Naive B cell (primary cell): ENCODE results near the gene AIFM3. TPM values are rescaled to one million over a fixed set of nuclear protein-coding genes. Genes with fewer than 3 reads are reported as not detected.

ENCODE experiments used
- ATAC-seq, 2 donors: fragments of 150-1000 bp; cut with Tn5 transposase; 2 replicates each; pipeline ENCODE4 v1.10.0; 2021; ENCODE audit warnings: low read depth in 2 of 2, mild to moderate bottlenecking in 2 of 2, moderate library complexity in 2 of 2
- DNase-seq: peaks from one replicate; pipeline ENCODE4 v3.0.0; 2022
- H3K27ac Mint-ChIP-seq, 6 donors: one replicate each; pipeline ENCODE4 v1.8.0; 2020 to 2022; ENCODE audit warnings: mild to moderate bottlenecking in 6 of 6, mixed read lengths in 6 of 6, moderate library complexity in 5 of 6, inconsistent platforms in 2 of 6
- H3K27me3 Mint-ChIP-seq, 3 donors: one replicate each; pipeline ENCODE4 v1.8.0; 2021 to 2022; ENCODE audit warnings: mixed read lengths in 3 of 3, mild to moderate bottlenecking in 1 of 3
- H3K36me3 Mint-ChIP-seq, 2 donors: one replicate each; pipeline ENCODE4 v1.8.0; 2020 to 2022; ENCODE audit warnings: mixed read lengths in 2 of 2, inconsistent platforms in 1 of 2, mild to moderate bottlenecking in 1 of 2
- H3K4me1 Mint-ChIP-seq, 3 donors: one replicate each; pipeline ENCODE4 v1.8.0; 2020 to 2022; ENCODE audit warnings: mixed read lengths in 3 of 3, inconsistent platforms in 1 of 3, mild to moderate bottlenecking in 1 of 3, moderate library complexity in 1 of 3
- H3K4me3 Mint-ChIP-seq, 8 donors: one replicate each; pipeline ENCODE4 v1.8.0; 2020 to 2022; ENCODE audit warnings: mild to moderate bottlenecking in 8 of 8, mixed read lengths in 8 of 8, moderate library complexity in 8 of 8, inconsistent platforms in 2 of 8
- H3K9me3 Mint-ChIP-seq, 7 donors: one replicate each; pipeline ENCODE4 v1.8.0; 2020 to 2022; ENCODE audit warnings: mixed read lengths in 7 of 7, mild to moderate bottlenecking in 5 of 7, inconsistent platforms in 2 of 7, moderate library complexity in 1 of 7
- polyA plus RNA-seq, 6 donors: library from polyadenylated mRNA; unstranded; fragments of 300-500 nt; fragmentation: Illumina TruSeq; gene quantifications; one replicate each; pipeline ENCODE4 v1.2.3, GENCODE V29; 2021; ENCODE audit warnings: low read depth in 6 of 6

The AIFM3 gene
- polyA plus RNA-seq, 6 donors from 2014 or later, result 0.26 to 0.82 TPM; not detected in 4

DNA sequence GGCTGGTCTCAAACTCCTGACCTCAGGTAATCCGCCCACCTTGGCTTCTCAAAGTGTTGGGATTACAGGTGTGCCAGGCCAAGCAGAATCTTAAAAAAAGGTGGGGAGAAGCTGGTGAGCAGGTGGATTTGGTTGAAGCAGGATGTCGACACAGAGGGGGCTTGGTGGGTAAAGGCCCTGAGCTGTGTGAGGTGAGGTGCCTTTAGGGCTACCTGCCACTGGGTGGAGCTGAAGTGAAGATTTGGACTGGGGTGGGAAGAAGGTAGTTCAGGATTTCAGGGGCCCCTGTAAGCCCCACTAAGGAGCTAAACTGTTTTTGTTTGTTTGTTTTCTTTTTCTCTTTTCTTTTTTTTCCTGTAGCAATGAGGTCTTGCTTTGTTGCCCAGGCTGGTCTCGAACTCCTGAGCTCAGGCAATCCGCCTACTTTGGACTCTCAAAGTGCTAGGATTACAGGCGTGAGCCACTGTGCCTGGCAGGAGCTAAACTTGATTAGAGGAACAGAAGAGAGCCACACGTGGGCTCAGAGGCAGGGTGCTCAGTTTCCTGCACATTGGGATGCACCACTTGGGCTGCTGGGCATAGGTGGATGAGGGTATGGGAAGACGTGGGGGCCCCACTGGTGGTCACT is 53.9 kb downstream of the AIFM3 start:
- DNase-seq, result no peak
- peak; percentile 62 for ATAC-seq
- peaks cover 0 to 23% (median 9%) of the 10 kb centered on the region in 3 donors for H3K27me3 Mint-ChIP-seq
- H3K9me3 Mint-ChIP-seq, result no peaks in the 10 kb centered on the region
- H3K36me3 Mint-ChIP-seq, result no peaks in the 10 kb centered on the region
- no peak overlapping the region for H3K4me3 Mint-ChIP-seq
- peaks cover 8% of the 10 kb centered on the region in 3 donors for H3K4me1 Mint-ChIP-seq
- H3K27ac Mint-ChIP-seq, result peak overlapping the region in 2 of 6 donors; percentile 30 to 79

DNA sequence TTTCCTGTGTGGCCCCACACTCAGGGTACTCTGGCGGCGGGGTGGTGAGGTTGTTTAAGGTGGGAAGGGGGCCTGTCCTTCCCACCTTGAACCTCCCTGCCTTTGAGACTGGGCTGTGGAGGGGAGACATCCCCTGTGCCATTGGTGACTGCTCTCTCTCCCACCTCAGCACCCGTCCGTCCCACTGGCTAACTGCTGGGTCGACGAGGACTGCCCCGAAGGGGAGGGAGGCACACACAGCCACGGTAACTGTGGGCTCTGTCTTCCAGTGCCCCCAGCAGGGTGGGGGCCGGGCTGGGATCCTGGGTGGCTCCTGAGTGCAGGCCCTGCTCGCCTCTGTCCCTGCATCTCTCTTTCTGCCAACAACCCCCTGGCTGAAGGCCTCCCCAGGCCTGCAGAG is 55.5 kb downstream of the AIFM3 start:
- Mint-ChIP-seq H3K27ac (no peak overlapping the region), H3K4me1 (peaks cover 0 to 8% (median 6%) of the 10 kb centered on the region in 3 donors), H3K27me3 (peaks cover 0 to 23% (median 9%) of the 10 kb centered on the region in 3 donors), H3K4me3 (no peak overlapping the region), H3K36me3 (no peaks in the 10 kb centered on the region), H3K9me3 (no peaks in the 10 kb centered on the region)
- no peak for ATAC-seq
- DNase-seq, result no peak

DNA sequence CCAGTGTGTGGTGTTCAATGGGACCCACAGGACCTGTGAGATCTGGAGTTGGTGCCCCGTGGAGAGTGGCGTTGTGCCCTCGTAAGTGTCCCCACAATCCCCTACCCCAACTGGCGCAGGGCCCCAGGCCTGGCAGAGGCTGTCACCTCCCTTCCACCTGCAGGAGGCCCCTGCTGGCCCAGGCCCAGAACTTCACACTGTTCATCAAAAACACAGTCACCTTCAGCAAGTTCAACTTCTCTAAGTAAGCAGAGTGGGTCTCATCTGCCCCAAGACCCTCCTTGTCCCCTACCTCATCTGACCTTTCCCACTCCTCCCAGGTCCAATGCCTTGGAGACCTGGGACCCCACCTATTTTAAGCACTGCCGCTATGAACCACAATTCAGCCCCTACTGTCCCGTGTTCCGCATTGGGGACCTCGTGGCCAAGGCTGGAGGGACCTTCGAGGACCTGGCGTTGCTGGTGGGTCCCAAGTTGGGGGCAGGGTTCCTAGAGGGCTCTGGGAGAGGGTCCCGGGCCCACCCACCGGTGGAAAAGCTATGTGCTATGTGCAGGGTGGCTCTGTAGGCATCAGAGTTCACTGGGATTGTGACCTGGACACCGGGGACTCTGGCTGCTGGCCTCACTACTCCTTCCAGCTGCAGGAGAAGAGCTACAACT is 56.0 kb downstream of the AIFM3 start:
- H3K9me3 Mint-ChIP-seq, result no peaks in the 10 kb centered on the region
- H3K4me3 Mint-ChIP-seq, result no peak overlapping the region
- H3K27ac Mint-ChIP-seq, result no peak overlapping the region
- DNase-seq, result no peak
- H3K27me3 Mint-ChIP-seq, result peaks cover 0 to 23% (median 9%) of the 10 kb centered on the region in 3 donors
- peaks cover 0 to 8% (median 6%) of the 10 kb centered on the region in 3 donors for H3K4me1 Mint-ChIP-seq
- ATAC-seq, result no peak
- H3K36me3 Mint-ChIP-seq, result no peaks in the 10 kb centered on the region

DNA sequence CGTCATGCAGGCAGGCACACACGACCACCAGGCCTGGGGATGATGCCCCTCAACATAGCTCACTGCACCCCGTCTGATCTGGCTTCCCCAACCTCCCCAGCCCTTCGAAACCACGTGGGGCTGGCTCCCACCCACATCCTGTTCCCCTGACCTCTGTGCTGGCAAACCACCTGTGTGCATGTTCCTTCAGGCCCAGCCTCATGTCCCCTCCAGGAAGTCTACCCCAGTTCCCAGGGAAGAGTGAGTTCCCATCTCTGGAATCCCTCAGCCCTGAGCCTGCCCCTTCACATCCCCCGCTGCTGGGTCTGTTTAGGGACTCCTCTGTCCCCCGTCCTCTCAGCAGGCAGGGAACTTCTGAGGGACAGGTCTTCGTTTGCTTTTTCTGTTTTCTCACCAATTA is 58.2 kb downstream of the AIFM3 start:
- Mint-ChIP-seq H3K4me3 (no peak overlapping the region), H3K4me1 (peaks cover 0 to 8% (median 6%) of the 10 kb centered on the region in 3 donors), H3K27me3 (peaks cover 4 to 27% (median 23%) of the 10 kb centered on the region in 3 donors), H3K36me3 (no peaks in the 10 kb centered on the region), H3K27ac (peak overlapping the region in 1 of 6 donors; percentile 28), H3K9me3 (no peaks in the 10 kb centered on the region)
- no peak for ATAC-seq
- DNase-seq, result no peak

DNA sequence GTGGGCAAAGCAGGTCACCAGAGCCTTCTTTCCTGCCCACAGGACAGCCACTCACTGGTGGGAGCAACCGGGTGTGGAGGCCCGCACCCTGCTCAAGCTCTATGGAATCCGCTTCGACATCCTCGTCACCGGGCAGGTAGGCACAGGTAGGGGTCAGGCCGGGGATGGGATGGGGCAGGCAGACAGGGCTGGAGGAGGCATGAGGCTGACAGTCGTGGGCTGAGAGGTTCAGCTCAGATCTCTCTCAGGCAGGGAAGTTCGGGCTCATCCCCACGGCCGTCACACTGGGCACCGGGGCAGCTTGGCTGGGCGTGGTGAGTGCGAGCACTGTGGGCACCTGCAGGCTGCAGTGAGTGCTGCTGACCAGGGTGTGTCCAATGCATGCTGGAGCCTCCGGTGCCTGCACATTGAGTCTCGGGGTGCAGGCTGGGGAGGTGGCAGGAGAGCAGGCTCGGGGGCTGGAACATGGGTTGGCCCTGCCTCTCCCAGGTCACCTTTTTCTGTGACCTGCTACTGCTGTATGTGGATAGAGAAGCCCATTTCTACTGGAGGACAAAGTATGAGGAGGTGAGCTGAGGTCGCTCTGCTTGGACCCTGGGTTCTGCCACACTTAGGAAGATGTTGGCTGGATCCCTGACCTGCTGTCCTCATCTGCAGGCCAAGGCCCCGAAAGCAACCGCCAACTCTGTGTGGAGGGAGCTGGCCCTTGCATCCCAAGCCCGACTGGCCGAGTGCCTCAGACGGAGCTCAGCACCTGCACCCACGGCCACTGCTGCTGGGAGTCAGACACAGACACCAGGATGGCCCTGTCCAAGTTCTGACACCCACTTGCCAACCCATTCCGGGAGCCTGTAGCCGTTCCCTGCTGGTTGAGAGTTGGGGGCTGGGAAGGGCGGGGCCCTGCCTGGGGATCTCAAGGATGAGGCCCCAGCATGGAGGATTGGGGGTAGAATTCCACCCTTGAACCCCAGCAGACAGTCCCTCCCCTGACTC is 59.0 kb downstream of the AIFM3 start:
- Mint-ChIP-seq H3K27me3 (peaks cover 12 to 29% (median 24%) of the 10 kb centered on the region in 3 donors), H3K4me1 (peaks cover 0 to 12% (median 8%) of the 10 kb centered on the region in 3 donors), H3K27ac (peak overlapping the region in 3 of 6 donors; percentile 28 to 47 (median 44)), H3K9me3 (no peaks in the 10 kb centered on the region), H3K4me3 (no peak overlapping the region), H3K36me3 (no peaks in the 10 kb centered on the region)
- no peak for DNase-seq
- ATAC-seq, result no peak

DNA sequence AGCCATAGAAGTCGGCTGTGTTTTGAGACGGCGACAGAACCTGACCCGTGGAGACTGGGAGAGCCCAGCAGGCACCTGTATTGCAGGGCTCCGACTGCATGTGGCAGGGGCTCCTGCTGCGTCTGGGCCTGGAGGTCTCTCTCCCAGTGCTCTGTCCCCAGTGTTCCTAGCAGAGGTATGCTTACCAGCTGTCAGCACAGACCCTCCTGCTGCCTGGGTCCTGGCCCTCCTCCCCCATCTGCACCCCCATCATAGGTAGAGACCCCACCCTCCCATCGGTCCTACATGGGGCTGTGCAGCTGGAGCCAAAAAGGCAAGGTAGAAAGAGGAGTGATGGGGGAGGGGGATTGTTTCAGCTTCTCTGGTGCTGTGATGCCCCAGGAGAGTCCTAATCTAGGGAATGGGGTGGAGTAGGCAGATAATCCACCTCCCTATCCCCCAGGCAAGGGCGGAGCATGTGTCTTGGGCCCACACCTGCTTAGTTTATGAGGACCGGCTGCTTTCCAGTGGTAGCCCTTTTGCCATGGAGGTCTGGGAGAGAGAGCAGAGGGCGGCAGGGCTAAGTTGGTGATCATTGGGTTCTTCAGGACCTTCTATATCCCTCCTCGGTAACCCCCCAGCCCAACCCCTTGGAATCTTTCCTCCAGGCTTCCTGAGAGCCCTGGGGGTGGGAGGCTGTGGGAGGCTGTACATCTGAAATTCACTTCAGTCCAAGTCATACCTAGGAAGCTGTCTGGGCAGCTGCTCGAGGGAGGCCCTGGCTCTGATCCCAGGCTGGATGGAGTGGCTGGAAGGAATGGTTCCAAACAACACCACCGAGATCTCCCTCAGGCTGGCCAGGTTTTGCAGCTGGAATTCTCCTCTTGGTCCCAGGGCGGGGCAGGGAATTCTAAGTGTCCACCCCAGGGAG is 60.0 kb downstream of the AIFM3 start:
- Mint-ChIP-seq H3K4me1 (peaks cover 0 to 15% (median 11%) of the 10 kb centered on the region in 3 donors), H3K27me3 (peaks cover 16 to 39% (median 30%) of the 10 kb centered on the region in 3 donors), H3K9me3 (no peaks in the 10 kb centered on the region), H3K4me3 (no peak overlapping the region), H3K27ac (no peak overlapping the region), H3K36me3 (no peaks in the 10 kb centered on the region)
- DNase-seq (no peak), ATAC-seq (no peak)

DNA sequence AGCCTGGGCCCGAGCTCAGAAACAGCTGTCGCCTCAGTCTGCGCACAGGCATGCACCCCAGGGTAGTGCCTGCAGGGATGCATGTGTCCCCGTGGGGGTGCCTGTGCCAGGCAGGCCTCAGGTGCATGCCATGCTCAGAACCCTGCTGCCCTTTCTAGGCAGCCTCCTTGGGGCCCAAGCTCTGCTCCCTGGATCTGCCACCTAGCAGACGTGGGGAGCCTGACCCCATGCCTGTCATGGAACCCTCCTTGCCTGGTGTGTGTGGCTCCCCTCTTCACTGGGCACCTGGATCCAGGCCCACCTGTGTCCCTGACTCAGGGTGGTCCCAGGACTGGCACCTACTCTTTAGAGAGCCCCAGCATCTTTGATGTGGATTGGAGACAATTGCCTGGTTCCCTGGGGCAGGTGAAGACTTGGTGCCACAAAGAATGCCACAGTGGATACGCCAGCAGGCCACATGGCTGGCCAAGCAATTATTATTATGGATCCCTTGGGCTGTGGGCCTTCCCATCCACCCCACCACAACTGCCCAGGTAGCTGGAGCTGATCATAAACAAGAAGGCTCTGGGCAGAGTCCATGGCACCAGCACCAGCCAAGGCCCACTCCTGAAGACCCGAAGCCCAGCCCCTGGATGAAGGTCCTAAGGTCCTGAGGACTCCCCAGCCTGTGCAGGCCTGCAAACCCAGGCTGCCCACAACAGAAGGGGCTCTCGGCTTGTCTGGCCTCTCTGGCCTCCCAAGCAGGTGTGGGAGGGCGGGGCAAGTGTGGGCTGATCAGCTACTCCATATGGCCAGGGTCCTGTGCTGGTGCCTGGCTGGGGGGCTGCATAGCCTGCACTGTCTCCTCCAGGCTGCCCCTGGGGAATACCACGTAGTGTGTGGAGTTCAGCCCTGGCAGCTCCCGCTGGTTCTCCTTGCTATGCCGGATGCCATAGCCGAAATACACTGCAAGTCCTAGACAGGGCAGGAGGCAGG is 61.5 kb downstream of the AIFM3 start:
- no peak overlapping the region for H3K4me3 Mint-ChIP-seq
- H3K27me3 Mint-ChIP-seq, result peaks cover 16 to 49% (median 42%) of the 10 kb centered on the region in 3 donors
- no peak overlapping the region for H3K27ac Mint-ChIP-seq
- no peaks in the 10 kb centered on the region for H3K9me3 Mint-ChIP-seq
- DNase-seq (no peak), ATAC-seq (no peak)
- H3K36me3 Mint-ChIP-seq, result no peaks in the 10 kb centered on the region
- peaks cover 0 to 15% (median 11%) of the 10 kb centered on the region in 3 donors for H3K4me1 Mint-ChIP-seq

DNA sequence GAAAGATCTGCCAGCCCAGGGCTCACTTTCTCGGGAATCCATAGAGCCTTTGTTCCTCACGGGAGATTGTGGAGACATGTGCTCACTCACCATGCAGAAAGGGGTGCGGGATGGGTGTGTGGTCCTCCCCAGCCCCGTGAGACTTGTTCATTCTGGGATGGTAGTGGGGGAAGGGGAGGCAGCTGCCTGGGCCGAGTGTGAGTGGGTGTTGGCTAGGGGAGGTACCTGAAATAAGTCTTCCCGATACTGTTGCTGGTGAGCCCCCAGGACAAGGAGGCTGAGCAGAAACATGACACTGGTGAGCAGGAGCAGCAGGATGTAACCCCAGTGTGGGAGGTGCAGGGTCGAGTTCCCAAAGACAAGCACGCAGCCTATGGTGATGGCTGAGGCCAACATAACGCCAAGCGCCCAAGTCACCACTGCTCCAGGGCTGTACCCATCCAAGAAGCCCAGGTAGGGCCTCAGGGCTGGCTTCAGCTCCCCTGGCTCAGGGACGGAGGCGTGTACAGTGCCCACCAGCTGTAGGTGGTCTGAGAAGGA is 62.5 kb downstream of the AIFM3 start:
- H3K27ac Mint-ChIP-seq, result no peak overlapping the region
- no peak overlapping the region for H3K4me3 Mint-ChIP-seq
- peaks cover 16 to 57% (median 47%) of the 10 kb centered on the region in 3 donors for H3K27me3 Mint-ChIP-seq
- DNase-seq (no peak), ATAC-seq (no peak)
- no peaks in the 10 kb centered on the region for H3K9me3 Mint-ChIP-seq
- H3K36me3 Mint-ChIP-seq, result no peaks in the 10 kb centered on the region
- H3K4me1 Mint-ChIP-seq, result peaks cover 0 to 15% (median 11%) of the 10 kb centered on the region in 3 donors

DNA sequence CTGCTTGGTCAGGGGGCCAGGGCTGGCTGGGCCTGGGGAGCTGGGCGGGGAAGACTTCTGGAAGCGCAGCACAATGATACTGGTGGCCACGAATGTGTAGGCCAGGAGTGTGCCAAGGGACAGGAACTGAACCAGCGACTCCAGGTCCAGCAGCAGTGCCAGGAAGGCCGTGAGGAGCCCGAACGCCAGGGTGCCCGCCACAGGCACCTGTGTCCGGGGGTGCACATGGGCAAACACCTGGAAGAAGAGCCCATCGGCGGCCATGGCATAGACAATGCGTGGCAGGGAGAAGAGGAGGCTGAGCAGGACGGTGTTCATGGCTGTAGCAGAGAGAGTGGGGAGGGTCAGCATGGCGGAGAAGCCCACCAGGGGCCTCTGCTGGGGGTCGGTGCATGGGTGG is 63.0 kb downstream of the AIFM3 start:
- ATAC-seq (no peak), DNase-seq (no peak)
- Mint-ChIP-seq H3K4me1 (peaks cover 0 to 14% (median 9%) of the 10 kb centered on the region in 3 donors), H3K9me3 (no peaks in the 10 kb centered on the region), H3K27ac (peak overlapping the region in 1 of 6 donors; percentile 80), H3K4me3 (no peak overlapping the region), H3K36me3 (no peaks in the 10 kb centered on the region), H3K27me3 (peaks cover 16 to 62% (median 47%) of the 10 kb centered on the region in 3 donors)
